Subcutaneous abdominal adipose tissue (tissue), 5 donors: ENCODE measurements around the gene PRH2.

Experiments
- H3K27ac ChIP-seq: one replicate; pipeline ENCODE4 v1.7.0; 2013; ENCODE audit warnings: low read depth, mild to moderate bottlenecking, inconsistent platforms, low read length, moderate library complexity
- H3K27me3 ChIP-seq, 5 donors: one replicate each; pipeline ENCODE4 v1.7.0; 2013; ENCODE audit warnings: low read length in 5 of 5, inconsistent platforms in 1 of 5; ENCODE audit not compliant: control insufficient read depth in 5 of 5, insufficient read depth in 4 of 5
- H3K36me3 ChIP-seq, 5 donors: one replicate each; pipeline ENCODE4 v1.7.0; 2013; ENCODE audit warnings: low read length in 5 of 5; ENCODE audit not compliant: control insufficient read depth in 5 of 5, insufficient read depth in 5 of 5
- H3K4me1 ChIP-seq, 5 donors: one replicate each; pipeline ENCODE4 v1.7.0; 2013; ENCODE audit warnings: low read length in 5 of 5, mild to moderate bottlenecking in 3 of 5, moderate library complexity in 1 of 5; ENCODE audit not compliant: control insufficient read depth in 5 of 5, insufficient read depth in 5 of 5
- H3K4me3 ChIP-seq, 5 donors: one replicate each; pipeline ENCODE4 v1.7.0; 2013; ENCODE audit warnings: low read length in 5 of 5, low read depth in 1 of 5
- H3K9ac ChIP-seq, 5 donors: one replicate each; pipeline ENCODE4 v1.7.0; 2013; ENCODE audit warnings: low read length in 5 of 5, mild to moderate bottlenecking in 4 of 5, moderate library complexity in 3 of 5
- H3K9me3 ChIP-seq, 5 donors: one replicate each; pipeline ENCODE4 v1.7.0; 2013; ENCODE audit warnings: low read length in 5 of 5; ENCODE audit not compliant: control insufficient read depth in 5 of 5
- donor health status: healthy.
- donor health status: healthy.
- donor health status: healthy.
- donor health status: healthy.
- donor health status: healthy.

Gene PRH2

GRCh38 chr12:10928746-10929286 lies at the start of gene PRH2:
PRH2 (plus strand) TSS chr12:10929236; CDS start chr12:10929274, 38 bp downstream.
- Histone ChIP-seq H3K4me3 (no peak within 1 kb of the TSS), H3K27me3 (no peaks in the 10 kb centered on the region), H3K9me3 (no peaks in the 10 kb centered on the region), H3K4me1 (no peaks in the 10 kb centered on the region), H3K27ac (no peak within 1 kb of the TSS), H3K36me3 (peaks cover 0 to 2% (median 0%) of the 10 kb centered on the region in 5 donors), H3K9ac (no peak within 1 kb of the TSS)

- no peak within 1 kb of the TSS for H3K4me3 ChIP-seq
- H3K9me3 ChIP-seq: no peaks in the 10 kb centered on the region
- peaks cover 0 to 8% (median 0%) of the 10 kb centered on the region in 5 donors for H3K4me1 ChIP-seq
- H3K36me3 ChIP-seq: peaks cover 0 to 13% (median 9%) of the 10 kb centered on the region in 5 donors
- no peak within 1 kb of the TSS for H3K9ac ChIP-seq
- no peak within 1 kb of the TSS for H3K27ac ChIP-seq
- no peaks in the 10 kb centered on the region for H3K27me3 ChIP-seq
These were observed 44.8 kb upstream of the PRH2 start, which contains the start of gene PRH1 for GRCh38 chr12:10884086-10884725. PRH1 (minus strand) TSS chr12:10884255; CDS start chr12:10884217, 38 bp downstream.

- no peak overlapping the region for H3K4me3 ChIP-seq
- H3K9me3 ChIP-seq: no peaks in the 10 kb centered on the region
- H3K9ac ChIP-seq: no peak overlapping the region
- H3K27me3 ChIP-seq: no peaks in the 10 kb centered on the region
- no peak overlapping the region for H3K27ac ChIP-seq
- peaks cover 0 to 8% (median 0%) of the 10 kb centered on the region in 5 donors for H3K4me1 ChIP-seq
- H3K36me3 ChIP-seq: peaks cover 0 to 9% (median 0%) of the 10 kb centered on the region in 5 donors
These were observed 39.8 kb upstream of the PRH2 start for GRCh38 chr12:10889226-10889625.

GRCh38 chr12:10891937-10892336 lies 37.1 kb upstream of the PRH2 start:
- Histone ChIP-seq H3K4me3 (no peak overlapping the region), H3K9ac (no peak overlapping the region), H3K27me3 (no peaks in the 10 kb centered on the region), H3K36me3 (peaks cover 0 to 9% (median 0%) of the 10 kb centered on the region in 5 donors), H3K9me3 (no peaks in the 10 kb centered on the region), H3K27ac (no peak overlapping the region), H3K4me1 (no peaks in the 10 kb centered on the region)

GRCh38 chr12:10896854-10897253 lies 32.2 kb upstream of the PRH2 start:
- Histone ChIP-seq H3K4me3 (no peak overlapping the region), H3K27ac (no peak overlapping the region), H3K27me3 (no peaks in the 10 kb centered on the region), H3K9me3 (peaks cover 0 to 5% (median 0%) of the 10 kb centered on the region in 5 donors), H3K36me3 (peaks cover 0 to 10% (median 0%) of the 10 kb centered on the region in 5 donors), H3K4me1 (no peaks in the 10 kb centered on the region), H3K9ac (no peak overlapping the region)

- no peak overlapping the region for H3K27ac ChIP-seq
- H3K27me3 ChIP-seq: no peaks in the 10 kb centered on the region
- H3K9me3 ChIP-seq: peaks cover 7 to 30% (median 28%) of the 10 kb centered on the region in 5 donors
- H3K36me3 ChIP-seq: peaks cover 0 to 5% (median 0%) of the 10 kb centered on the region in 5 donors
- no peak overlapping the region for H3K4me3 ChIP-seq
- no peak overlapping the region for H3K9ac ChIP-seq
- H3K4me1 ChIP-seq: no peaks in the 10 kb centered on the region
These were observed 28.5 kb upstream of the PRH2 start for GRCh38 chr12:10900530-10900929.

- Histone ChIP-seq H3K4me3 (peak overlapping the region in 1 of 5 donors; percentile 3), H3K9ac (no peak overlapping the region), H3K4me1 (no peaks in the 10 kb centered on the region), H3K36me3 (peaks cover 0 to 5% (median 0%) of the 10 kb centered on the region in 5 donors), H3K27me3 (no peaks in the 10 kb centered on the region), H3K27ac (no peak overlapping the region), H3K9me3 (peaks cover 7 to 31% (median 28%) of the 10 kb centered on the region in 5 donors)
These were observed 28.1 kb upstream of the PRH2 start for GRCh38 chr12:10900972-10901371.

- H3K9ac ChIP-seq: no peak overlapping the region
- no peak overlapping the region for H3K27ac ChIP-seq
- H3K36me3 ChIP-seq: peaks cover 0 to 5% (median 0%) of the 10 kb centered on the region in 5 donors
- peak overlapping the region in 1 of 5 donors; percentile 3 for H3K4me3 ChIP-seq
- H3K27me3 ChIP-seq: no peaks in the 10 kb centered on the region
- H3K9me3 ChIP-seq: peaks cover 7 to 31% (median 30%) of the 10 kb centered on the region in 5 donors
- H3K4me1 ChIP-seq: no peaks in the 10 kb centered on the region
These were observed 27.6 kb upstream of the PRH2 start for GRCh38 chr12:10901427-10901826.

- no peak overlapping the region for H3K27ac ChIP-seq
These were observed 24.4 kb upstream of the PRH2 start for GRCh38 chr12:10904686-10905085.

GRCh38 chr12:10909462-10909861 lies 19.6 kb upstream of the PRH2 start, which contains the start of gene TAS2R13:
TAS2R13 (minus strand) TSS chr12:10909562; CDS start chr12:10909298, 264 bp downstream.
- Histone ChIP-seq H3K4me1 (no peaks in the 10 kb centered on the region), H3K36me3 (peaks cover 0 to 10% (median 0%) of the 10 kb centered on the region in 5 donors), H3K27me3 (no peaks in the 10 kb centered on the region), H3K4me3 (no peak within 1 kb of the TSS), H3K27ac (no peak within 1 kb of the TSS), H3K9ac (no peak within 1 kb of the TSS), H3K9me3 (peaks cover 5 to 12% (median 11%) of the 10 kb centered on the region in 5 donors)

More at GRCh38 chr12:10904686-10905085, 24.4 kb upstream of the PRH2 start:
- Histone ChIP-seq H3K9ac (no peak overlapping the region), H3K9me3 (peaks cover 7 to 34% (median 31%) of the 10 kb centered on the region in 5 donors), H3K4me1 (no peaks in the 10 kb centered on the region), H3K27me3 (no peaks in the 10 kb centered on the region), H3K4me3 (no peak overlapping the region), H3K36me3 (peaks cover 0 to 5% (median 0%) of the 10 kb centered on the region in 5 donors)
